Measurements from ENCODE around the gene ZBTB21.

ZBTB21 gene

DNA sequence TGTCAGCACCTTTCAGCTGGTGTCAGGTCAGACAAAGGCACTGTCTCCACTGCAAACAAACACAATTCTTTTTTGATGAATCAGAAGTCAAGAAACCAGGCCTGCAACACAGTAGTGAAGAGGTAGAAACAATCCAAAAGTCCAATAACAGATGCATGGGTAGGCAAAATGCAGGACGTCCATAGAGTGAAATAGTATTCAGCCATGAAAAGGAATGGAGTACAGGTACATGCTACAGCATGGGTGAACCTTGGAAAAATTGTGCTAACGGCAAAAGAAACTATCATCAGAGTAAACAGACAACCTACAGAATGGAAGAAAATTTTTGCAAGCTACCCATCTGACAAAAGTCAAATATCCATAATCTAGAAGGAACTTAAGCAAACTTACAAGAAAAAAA lies 26.2 kb upstream of the ZBTB21 start:
- Mint-ChIP-seq H3K4me3 (no peak overlapping the region), H3K27me3 (peaks cover 0 to 20% of the 10 kb centered on the region in 2 donors), H3K27ac (no peak overlapping the region), H3K9me3 (no peaks in the 10 kb centered on the region), H3K36me3 (ENCODE audit: insufficient read depth) (no peaks in the 10 kb centered on the region), H3K4me1 (ENCODE audit: low read depth in 2 of 2) (peaks cover 0 to 3% of the 10 kb centered on the region in 2 donors)
- ATAC-seq (replicated peaks), result no peak
- no peak for DNase-seq

DNA sequence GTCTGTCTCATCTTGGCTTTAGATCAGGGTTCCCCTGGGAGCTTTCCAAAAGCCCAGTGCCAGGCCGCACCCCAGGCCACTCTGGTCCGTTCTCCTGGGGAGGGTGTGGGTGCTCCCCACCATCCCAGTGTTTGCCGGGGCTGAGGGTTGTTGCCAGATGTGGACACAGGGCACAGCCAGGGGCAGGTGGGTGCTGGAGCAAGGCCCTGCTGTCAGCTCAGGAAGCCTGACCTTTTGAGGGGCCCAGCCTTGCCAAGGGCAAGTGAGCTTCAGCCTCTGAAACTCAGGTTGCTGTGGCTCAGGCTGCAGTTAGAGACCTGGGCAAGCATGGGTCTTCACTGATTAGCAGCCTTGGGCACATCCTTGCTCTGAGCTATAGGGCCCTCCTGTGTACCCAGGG lies 22.8 kb upstream of the ZBTB21 start:
- ATAC-seq (replicated peaks) (no peak), DNase-seq (no peak)
- H3K4me3 Mint-ChIP-seq, result no peak overlapping the region
- no peaks in the 10 kb centered on the region for H3K4me1 Mint-ChIP-seq (ENCODE audit: low read depth in 2 of 2)
- peaks cover 0 to 12% of the 10 kb centered on the region in 2 donors for H3K27me3 Mint-ChIP-seq
- no peaks in the 10 kb centered on the region for H3K9me3 Mint-ChIP-seq
- no peak overlapping the region for H3K27ac Mint-ChIP-seq
- H3K36me3 Mint-ChIP-seq (ENCODE audit: insufficient read depth), result no peaks in the 10 kb centered on the region

DNA sequence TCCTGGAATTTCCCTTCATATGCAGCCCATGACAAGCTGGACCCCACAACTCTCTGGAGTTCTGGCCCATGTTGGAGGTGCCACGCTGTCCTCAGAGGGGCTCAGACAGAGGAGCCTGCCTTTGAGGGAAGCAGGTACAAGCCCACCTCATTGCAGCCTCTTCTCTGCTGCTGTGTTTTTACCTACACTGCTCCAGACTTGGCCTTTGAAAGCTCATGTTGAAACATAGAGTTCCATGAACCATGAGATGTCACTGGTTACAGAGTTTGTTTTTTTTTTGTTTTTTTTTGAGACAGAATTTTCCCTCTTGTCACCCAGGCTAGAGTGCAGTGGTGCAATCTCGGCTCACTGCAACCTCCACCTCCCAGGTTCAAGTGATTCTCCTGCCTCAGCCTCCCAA lies 22.1 kb upstream of the ZBTB21 start:
- ATAC-seq (replicated peaks) (no peak), DNase-seq (no peak)
- H3K9me3 Mint-ChIP-seq, result no peaks in the 10 kb centered on the region
- no peak overlapping the region for H3K4me3 Mint-ChIP-seq
- no peaks in the 10 kb centered on the region for H3K36me3 Mint-ChIP-seq (ENCODE audit: insufficient read depth)
- no peak overlapping the region for H3K27ac Mint-ChIP-seq
- peaks cover 0 to 4% of the 10 kb centered on the region in 2 donors for H3K4me1 Mint-ChIP-seq (ENCODE audit: low read depth in 2 of 2)
- peaks cover 0 to 12% of the 10 kb centered on the region in 2 donors for H3K27me3 Mint-ChIP-seq

DNA sequence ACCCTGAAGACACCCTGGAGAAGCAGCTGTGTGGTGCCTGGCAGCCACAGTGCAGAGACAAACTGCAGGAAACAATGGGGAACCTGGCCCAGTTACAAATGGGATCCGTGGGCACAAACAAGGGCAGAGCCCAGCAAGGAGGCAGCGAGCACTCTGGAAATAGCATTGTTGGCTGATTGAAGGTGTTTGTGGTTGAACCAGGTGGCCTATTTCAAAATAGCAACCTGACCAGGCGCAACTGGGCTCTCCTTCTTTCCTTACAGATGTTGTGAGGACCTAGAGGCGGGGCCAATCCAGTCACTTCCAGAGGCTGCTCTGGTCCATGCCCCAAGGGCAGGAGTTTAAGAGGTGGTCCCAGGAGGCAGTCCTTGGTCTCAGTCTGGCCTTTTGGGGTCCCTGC lies 21.7 kb upstream of the ZBTB21 start:
- no peak for DNase-seq
- H3K4me3 Mint-ChIP-seq, result no peak overlapping the region
- no peak overlapping the region for H3K27ac Mint-ChIP-seq
- no peaks in the 10 kb centered on the region for H3K9me3 Mint-ChIP-seq
- H3K4me1 Mint-ChIP-seq (ENCODE audit: low read depth in 2 of 2), result peaks cover 0 to 5% of the 10 kb centered on the region in 2 donors
- ATAC-seq (replicated peaks), result no peak
- peaks cover 0 to 12% of the 10 kb centered on the region in 2 donors for H3K27me3 Mint-ChIP-seq
- no peaks in the 10 kb centered on the region for H3K36me3 Mint-ChIP-seq (ENCODE audit: insufficient read depth)

DNA sequence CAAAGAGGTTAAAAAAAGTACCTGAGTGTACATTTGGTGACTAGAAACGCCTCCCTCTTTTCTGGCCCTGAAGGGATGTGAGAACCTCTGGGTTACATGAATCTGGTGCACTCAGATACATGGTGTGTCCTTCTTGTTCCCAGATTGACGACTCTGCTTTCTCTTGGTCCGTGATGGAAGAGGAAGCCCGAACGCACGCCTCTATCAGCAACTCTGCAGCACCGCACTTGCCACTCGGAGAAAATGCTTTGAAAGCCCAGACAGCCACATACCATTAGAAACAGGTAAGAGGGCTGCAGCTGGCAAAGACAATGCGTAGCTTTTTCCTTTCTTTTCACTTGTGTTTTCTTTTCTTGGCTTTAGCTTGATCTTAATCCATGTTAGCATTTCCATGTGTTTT lies 21.1 kb upstream of the ZBTB21 start:
- Mint-ChIP-seq H3K4me3 (no peak overlapping the region), H3K9me3 (no peaks in the 10 kb centered on the region), H3K36me3 (ENCODE audit: insufficient read depth) (no peaks in the 10 kb centered on the region), H3K27ac (no peak overlapping the region), H3K27me3 (peaks cover 0 to 12% of the 10 kb centered on the region in 2 donors), H3K4me1 (ENCODE audit: low read depth in 2 of 2) (peaks cover 0 to 5% of the 10 kb centered on the region in 2 donors)
- ATAC-seq (replicated peaks), result no peak
- DNase-seq, result no peak

DNA sequence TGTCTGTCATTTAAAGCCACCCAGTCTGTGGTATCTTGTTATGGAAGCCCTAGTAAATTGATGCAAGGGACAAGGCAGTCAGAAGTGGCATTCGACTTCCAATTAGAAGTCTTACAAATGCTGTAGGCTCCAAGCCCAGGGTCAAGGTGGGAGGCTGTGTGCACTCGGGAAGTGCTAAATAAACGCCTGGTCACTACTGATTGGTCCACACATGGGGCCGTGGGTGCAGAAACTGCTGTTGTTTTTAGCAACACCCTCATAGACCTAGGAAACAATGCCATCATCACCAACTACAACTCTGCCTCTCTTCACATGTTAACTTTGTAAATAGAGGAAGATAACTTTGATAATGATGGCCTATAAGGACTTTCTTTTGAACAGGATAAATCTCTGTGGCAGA lies 20.2 kb upstream of the ZBTB21 start:
- peaks cover 0 to 19% of the 10 kb centered on the region in 2 donors for H3K27me3 Mint-ChIP-seq
- DNase-seq (no peak), ATAC-seq (replicated peaks) (no peak)
- peaks cover 1 to 5% of the 10 kb centered on the region in 2 donors for H3K4me1 Mint-ChIP-seq (ENCODE audit: low read depth in 2 of 2)
- H3K36me3 Mint-ChIP-seq (ENCODE audit: insufficient read depth), result no peaks in the 10 kb centered on the region
- H3K9me3 Mint-ChIP-seq, result no peaks in the 10 kb centered on the region
- H3K27ac Mint-ChIP-seq, result no peak overlapping the region
- no peak overlapping the region for H3K4me3 Mint-ChIP-seq

DNA sequence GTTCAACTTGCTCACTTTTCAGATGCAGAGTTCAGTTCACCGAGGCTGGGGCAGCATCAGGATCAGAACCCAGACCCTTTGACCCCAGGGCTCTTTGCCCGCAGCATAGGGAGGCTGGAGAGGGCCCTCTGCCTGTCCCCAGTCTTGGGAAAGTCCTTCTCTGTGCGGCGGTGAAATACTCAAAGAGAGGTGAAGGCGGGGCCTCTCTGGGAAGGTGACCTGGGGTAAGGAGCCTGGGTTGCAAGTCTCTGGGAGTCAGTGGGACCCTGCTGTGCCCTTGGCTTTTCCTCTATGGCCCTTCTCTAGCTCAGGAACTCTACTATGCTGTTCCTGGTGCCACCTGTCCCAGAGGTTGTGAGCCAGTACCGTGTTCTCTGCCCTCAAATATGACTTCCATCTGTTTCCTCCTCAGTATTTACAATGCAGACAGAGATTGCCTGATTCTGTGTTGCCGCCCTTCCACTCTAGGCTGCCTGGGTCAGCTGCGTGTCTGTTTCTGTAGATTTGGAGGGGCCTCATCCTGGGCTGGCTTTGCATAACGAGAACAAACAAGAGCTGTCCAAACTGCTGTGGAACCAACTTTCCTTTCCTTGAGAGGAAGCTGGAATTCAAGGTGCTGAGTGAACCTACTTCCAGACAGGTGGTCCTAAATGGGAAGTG lies 18.7 kb upstream of the ZBTB21 start:
- peaks cover 1 to 5% of the 10 kb centered on the region in 2 donors for H3K4me1 Mint-ChIP-seq (ENCODE audit: low read depth in 2 of 2)
- ATAC-seq (replicated peaks), result no peak
- no peaks in the 10 kb centered on the region for H3K36me3 Mint-ChIP-seq (ENCODE audit: insufficient read depth)
- peak overlapping the region in 1 of 2 donors; percentile 35 for H3K27ac Mint-ChIP-seq
- H3K4me3 Mint-ChIP-seq, result no peak overlapping the region
- DNase-seq, result no peak
- H3K9me3 Mint-ChIP-seq, result no peaks in the 10 kb centered on the region
- H3K27me3 Mint-ChIP-seq, result peaks cover 6 to 18% of the 10 kb centered on the region in 2 donors

DNA sequence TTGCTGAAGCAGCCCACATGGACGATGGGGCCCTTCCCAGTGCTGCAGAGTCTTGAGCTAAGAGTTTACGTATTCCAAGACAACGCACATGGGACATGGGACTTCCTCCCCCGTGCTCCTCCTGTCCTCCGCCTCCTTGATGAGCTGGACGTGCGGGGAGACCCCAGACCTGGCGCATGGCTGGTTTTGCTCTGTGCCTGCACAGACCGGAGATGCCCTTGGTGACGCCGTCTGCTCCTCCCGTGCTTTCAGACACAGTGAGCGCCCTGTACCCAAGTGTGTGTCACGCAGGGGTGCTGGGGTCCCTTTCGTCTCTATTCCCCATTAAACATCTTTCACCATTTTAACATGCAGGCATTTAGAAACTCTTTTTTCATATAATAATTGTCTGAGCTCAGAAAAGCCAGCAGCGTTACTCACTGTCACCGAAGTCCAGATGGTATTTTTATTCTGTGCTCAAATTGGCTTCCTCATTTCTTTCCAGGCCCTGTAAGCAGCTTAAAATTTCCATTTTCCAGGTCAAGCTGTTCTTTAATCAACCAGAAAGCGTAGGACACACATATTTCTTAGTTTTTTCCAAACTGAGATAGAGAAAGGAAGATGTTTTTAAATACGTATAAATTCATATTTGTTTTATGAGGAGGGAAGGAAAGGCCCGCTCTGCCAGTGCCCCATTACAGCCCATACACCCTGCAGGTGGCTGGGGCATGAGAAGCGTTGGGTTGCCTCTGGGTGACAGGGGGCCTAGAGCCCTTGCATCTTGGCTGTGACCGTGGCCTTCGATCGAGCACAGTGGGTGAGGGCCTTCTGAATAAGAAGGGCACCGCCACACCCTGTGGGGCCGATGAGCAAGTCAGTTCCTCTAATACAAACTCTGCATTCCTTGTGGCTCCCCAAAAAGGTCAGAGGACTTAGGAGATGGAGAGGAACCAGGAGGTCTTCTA lies 17.9 kb upstream of the ZBTB21 start:
- Mint-ChIP-seq H3K36me3 (ENCODE audit: insufficient read depth) (no peaks in the 10 kb centered on the region), H3K27me3 (peaks cover 6 to 24% of the 10 kb centered on the region in 2 donors), H3K4me3 (no peak overlapping the region), H3K4me1 (ENCODE audit: low read depth in 2 of 2) (peaks cover 1 to 5% of the 10 kb centered on the region in 2 donors), H3K27ac (no peak overlapping the region), H3K9me3 (no peaks in the 10 kb centered on the region)
- ATAC-seq (replicated peaks) (no peak), DNase-seq (no peak)

DNA sequence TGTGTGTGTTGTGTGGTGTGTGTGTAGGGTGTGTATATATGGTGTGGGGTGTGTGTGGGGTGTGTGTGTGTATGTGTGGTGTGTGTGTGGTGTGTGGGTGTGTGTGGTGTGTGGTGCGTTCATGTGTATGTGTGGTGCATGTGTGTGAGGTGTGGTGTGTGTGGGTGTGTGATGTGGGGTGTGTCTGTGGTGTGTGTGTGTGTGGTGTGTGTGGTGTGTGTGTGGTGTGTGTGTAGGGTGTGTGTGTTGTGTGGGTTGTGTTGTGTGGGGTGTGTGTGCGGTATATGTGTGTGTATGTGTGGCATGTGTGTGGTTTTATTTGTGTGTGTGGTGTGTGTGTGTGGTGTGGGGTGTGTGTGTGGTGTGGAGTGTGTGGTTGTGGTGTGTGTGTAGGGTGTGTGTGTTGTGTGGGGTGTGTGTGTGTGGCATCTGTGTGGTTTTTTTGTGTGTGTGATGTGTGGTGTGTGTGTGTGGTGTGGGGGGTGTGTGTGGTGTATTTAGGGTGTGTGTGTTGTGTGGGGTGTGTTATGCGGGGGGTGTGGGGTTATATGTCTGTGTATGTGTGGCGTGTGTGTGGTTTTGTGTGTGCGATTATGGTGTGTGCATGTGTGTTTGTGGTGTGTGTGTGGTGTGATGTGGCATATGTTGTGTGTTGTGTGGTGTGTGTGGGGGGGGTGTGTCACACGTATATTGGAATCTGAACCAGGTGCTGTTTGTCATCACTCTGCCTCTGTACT lies 17.1 kb upstream of the ZBTB21 start:
- Mint-ChIP-seq H3K4me3 (no peak overlapping the region), H3K27me3 (peaks cover 6 to 24% of the 10 kb centered on the region in 2 donors), H3K36me3 (ENCODE audit: insufficient read depth) (no peaks in the 10 kb centered on the region), H3K4me1 (ENCODE audit: low read depth in 2 of 2) (peaks cover 1 to 5% of the 10 kb centered on the region in 2 donors), H3K27ac (peak overlapping the region in 1 of 2 donors; percentile 15), H3K9me3 (no peaks in the 10 kb centered on the region)
- ATAC-seq (replicated peaks) (no peak), DNase-seq (no peak)

DNA sequence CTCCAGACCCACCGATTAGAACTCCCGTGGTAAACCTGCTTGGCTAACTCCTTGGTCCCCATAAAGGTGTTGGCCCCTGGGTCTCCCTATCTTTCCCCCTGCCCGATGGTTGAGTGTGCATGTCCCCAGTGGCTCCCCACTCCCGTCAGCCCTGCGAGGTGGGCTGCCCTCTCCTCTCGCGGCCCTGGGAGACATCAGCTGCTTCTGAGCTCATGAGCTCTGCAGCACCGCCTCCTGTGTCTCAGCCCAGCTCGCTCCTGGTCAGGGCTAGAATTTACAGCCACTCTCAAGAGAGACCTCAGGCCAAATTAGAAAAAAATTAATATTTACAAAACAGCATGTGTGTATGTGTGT lies 15.9 kb upstream of the ZBTB21 start:
- no peak overlapping the region for H3K4me3 Mint-ChIP-seq
- DNase-seq, result no peak
- H3K36me3 Mint-ChIP-seq (ENCODE audit: insufficient read depth), result no peaks in the 10 kb centered on the region
- peaks cover 1 to 5% of the 10 kb centered on the region in 2 donors for H3K4me1 Mint-ChIP-seq (ENCODE audit: low read depth in 2 of 2)
- no peak for ATAC-seq (replicated peaks)
- H3K9me3 Mint-ChIP-seq, result no peaks in the 10 kb centered on the region
- H3K27ac Mint-ChIP-seq, result no peak overlapping the region
- H3K27me3 Mint-ChIP-seq, result peaks cover 13 to 34% of the 10 kb centered on the region in 2 donors

DNA sequence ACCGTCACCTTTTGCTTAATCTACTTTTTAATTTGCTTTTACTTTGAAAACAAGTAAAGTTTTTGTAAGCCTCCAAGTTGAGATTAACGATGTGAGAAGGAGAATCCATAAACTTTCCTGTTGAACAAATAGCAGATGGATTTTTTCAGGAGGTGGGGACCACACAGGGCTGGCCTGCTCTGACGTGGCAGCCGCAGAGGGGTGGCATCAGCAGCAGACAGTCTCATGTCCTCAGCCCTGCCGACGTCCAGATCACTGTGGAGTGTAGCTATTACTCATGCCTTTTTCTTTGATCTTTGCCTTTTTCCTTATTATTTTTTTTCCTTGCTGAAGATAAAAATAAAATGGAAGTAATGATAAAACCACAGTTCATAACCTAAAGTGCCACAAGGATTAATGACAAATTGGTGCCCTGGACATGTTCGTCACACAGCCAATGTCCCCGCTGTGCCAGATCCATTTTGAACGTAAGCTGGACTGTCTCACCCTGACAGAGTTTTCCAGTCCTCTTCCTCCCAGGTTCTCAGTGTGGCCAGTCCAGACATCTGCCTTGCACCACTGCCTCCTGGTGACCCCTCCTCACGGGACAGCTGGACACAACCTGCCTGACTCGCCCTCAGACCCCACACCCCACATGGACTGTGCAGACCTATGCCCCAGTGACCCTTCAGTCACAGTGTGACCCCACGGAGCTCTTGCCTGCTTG lies 15.4 kb upstream of the ZBTB21 start:
- DNase-seq, result no peak

DNA sequence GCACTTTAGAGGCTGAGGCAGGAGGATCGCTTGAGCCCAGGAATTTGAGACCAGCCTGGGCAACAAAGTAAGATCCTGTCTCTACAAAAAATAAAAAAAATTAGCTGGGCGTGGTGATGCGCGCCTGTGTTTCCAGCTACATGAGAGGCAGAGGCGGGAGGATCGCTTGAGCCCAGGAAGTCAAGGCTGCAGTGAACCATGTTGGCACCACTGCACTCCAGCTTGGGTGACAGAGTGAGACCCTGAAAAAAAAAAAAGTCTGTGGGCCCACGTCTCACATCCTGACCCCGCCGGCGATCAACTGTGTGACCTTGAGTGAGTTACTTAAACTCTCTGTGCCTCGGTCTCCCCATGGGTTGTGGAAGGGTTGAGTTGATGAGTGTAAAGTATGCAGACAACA lies 12.7 kb upstream of the ZBTB21 start:
- H3K36me3 Mint-ChIP-seq (ENCODE audit: insufficient read depth), result no peaks in the 10 kb centered on the region
- no peak overlapping the region for H3K4me3 Mint-ChIP-seq
- no peak overlapping the region for H3K27ac Mint-ChIP-seq
- ATAC-seq (replicated peaks), result no peak
- H3K27me3 Mint-ChIP-seq, result peaks cover 20 to 62% of the 10 kb centered on the region in 2 donors
- peaks cover 1 to 5% of the 10 kb centered on the region in 2 donors for H3K4me1 Mint-ChIP-seq (ENCODE audit: low read depth in 2 of 2)
- H3K9me3 Mint-ChIP-seq, result no peaks in the 10 kb centered on the region
- no peak for DNase-seq

More for the DNA sequence above, 15.4 kb upstream of the ZBTB21 start:
- Mint-ChIP-seq H3K36me3 (ENCODE audit: insufficient read depth) (no peaks in the 10 kb centered on the region), H3K9me3 (no peaks in the 10 kb centered on the region), H3K27ac (no peak overlapping the region), H3K4me1 (ENCODE audit: low read depth in 2 of 2) (peaks cover 1 to 5% of the 10 kb centered on the region in 2 donors), H3K27me3 (peaks cover 13 to 40% of the 10 kb centered on the region in 2 donors), H3K4me3 (no peak overlapping the region)
- no peak for ATAC-seq (replicated peaks)

DNA sequence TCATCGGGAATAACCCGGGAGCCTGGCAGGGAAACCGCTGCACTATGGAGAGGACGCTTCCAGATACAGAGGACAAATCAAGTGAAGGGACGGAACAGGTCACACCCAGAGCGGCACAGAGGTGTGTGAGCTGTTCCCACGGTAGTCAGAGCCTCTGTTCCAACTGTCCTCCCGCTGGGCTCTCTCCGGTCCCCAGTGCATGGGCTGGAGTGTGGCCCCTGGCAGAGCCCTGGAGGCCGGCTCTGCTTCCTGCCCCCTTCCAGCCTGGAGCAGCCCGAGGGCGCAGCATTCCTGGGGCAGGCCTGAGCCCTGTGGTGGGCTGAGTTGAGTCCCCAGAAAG lies 11.9 kb upstream of the ZBTB21 start:
- peaks cover 20 to 62% of the 10 kb centered on the region in 2 donors for H3K27me3 Mint-ChIP-seq
- H3K4me3 Mint-ChIP-seq, result no peak overlapping the region
- H3K9me3 Mint-ChIP-seq, result no peaks in the 10 kb centered on the region
- H3K4me1 Mint-ChIP-seq (ENCODE audit: low read depth in 2 of 2), result peaks cover 0 to 1% of the 10 kb centered on the region in 2 donors
- H3K27ac Mint-ChIP-seq, result no peak overlapping the region
- DNase-seq (no peak), ATAC-seq (replicated peaks) (no peak)
- no peaks in the 10 kb centered on the region for H3K36me3 Mint-ChIP-seq (ENCODE audit: insufficient read depth)
